ENCODE results near the gene ARF1.

Gene ARF1

DNA sequence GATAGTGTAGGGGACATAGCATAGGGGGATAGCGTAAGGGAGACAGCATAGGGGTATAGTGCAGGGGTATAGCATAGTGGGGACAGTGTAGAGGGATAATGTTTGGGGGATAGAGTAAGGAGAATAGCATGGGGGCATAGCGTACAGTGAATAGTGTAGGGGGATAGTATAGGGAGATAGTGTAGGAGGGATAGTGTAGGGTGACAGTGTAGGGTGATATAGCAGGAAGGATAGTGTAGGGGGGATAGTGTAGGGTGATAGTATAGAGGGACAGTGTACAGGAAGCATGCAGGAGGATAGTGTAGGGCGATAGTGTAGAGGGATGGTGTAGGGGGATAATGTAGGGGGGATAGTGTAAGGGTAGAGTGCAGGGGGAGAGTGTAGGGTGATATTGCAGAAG, 11.7 kb upstream of the ARF1 start:
- Histone ChIP-seq H3K4me3 (ENCODE audit: low read depth in 1 of 2, low read length in 2 of 2) (no peak overlapping the region), H3K9me3 (ENCODE audit: control insufficient read depth in 1 of 2, low read length in 2 of 2) (no peaks in the 10 kb centered on the region), H3K9ac (ENCODE audit: low read depth in 1 of 2, low read length in 2 of 2) (no peak overlapping the region), H3K27ac (ENCODE audit: low read depth, low read length) (no peak overlapping the region), H3K27me3 (ENCODE audit: control insufficient read depth in 1 of 2, insufficient read depth in 2 of 2, low read length in 2 of 2) (peaks cover 11 to 29% of the 10 kb centered on the region in 2 donors), H3K36me3 (ENCODE audit: control insufficient read depth in 1 of 2, insufficient read depth in 2 of 2, low read length in 2 of 2) (no peaks in the 10 kb centered on the region), H3K4me1 (ENCODE audit: control insufficient read depth in 1 of 2, insufficient read depth in 2 of 2, low read length in 2 of 2) (no peaks in the 10 kb centered on the region)

DNA sequence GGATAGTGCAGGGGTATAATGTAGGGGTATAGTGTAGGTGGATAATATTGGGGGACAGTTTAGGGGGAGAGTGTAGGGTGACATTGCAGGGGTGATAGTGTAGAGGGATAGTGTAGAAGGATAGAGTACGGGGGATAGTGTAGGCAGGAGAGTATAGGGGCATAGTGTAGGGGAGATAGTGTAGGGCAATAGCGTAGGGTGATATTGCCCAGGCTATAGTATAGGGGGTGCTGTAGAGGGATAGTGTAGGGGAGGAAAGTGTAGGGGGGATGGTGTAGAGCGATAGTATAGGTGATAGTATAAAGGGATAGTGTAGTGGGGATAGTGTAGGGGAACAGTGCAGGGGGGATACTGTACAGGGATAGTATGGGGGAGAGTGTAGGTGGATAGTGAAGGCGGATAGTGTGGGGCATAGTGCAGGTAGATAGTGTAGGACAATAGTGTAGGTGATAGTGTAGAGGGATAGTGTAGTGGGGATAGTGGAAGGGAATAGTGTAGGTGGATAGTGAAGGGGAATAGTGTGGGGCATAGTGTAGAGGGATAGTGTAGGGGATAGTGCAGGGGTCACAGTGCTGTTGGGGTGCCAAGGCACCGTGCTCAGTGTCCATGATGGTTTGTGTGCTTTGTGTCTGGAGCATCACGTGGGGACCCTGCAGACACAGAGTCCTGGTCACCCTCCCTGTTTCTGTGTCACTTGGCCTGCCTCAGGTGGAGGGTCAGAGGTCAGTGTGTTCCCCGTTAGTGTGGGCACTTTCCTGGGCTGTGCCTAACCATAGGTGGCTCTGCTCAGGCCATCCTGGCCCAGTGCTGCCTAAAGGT, 10.5 kb upstream of the ARF1 start:
- H3K9ac ChIP-seq (ENCODE audit: low read depth in 1 of 2, low read length in 2 of 2), result no peak overlapping the region
- peaks cover 10 to 24% of the 10 kb centered on the region in 2 donors for H3K27me3 ChIP-seq (ENCODE audit: control insufficient read depth in 1 of 2, insufficient read depth in 2 of 2, low read length in 2 of 2)
- no peaks in the 10 kb centered on the region for H3K9me3 ChIP-seq (ENCODE audit: control insufficient read depth in 1 of 2, low read length in 2 of 2)
- no peaks in the 10 kb centered on the region for H3K36me3 ChIP-seq (ENCODE audit: control insufficient read depth in 1 of 2, insufficient read depth in 2 of 2, low read length in 2 of 2)
- H3K27ac ChIP-seq (ENCODE audit: low read depth, low read length), result no peak overlapping the region
- no peak overlapping the region for H3K4me3 ChIP-seq (ENCODE audit: low read depth in 1 of 2, low read length in 2 of 2)
- no peaks in the 10 kb centered on the region for H3K4me1 ChIP-seq (ENCODE audit: control insufficient read depth in 1 of 2, insufficient read depth in 2 of 2, low read length in 2 of 2)

DNA sequence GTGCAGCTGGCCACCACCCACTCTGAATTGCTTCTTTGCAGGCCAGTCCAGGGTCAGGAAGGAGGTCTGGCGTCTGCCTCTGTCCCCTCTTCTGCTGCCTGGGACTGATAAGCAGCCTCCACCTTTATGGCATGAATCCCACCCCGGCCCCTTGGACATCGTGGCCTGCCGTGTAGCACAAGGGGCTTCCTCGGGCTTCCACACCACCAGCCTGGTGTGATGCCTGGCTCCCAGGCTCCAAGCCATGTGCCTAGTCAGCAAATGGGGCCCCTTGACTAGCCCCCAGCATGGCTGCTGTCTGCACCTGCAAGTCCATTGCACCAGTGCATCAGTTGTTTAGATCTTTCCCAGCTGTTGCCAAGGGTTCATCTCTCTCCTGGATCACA, 9.9 kb upstream of the ARF1 start:
- H3K36me3 ChIP-seq (ENCODE audit: control insufficient read depth in 1 of 2, insufficient read depth in 2 of 2, low read length in 2 of 2), result no peaks in the 10 kb centered on the region
- peaks cover 6 to 20% of the 10 kb centered on the region in 2 donors for H3K27me3 ChIP-seq (ENCODE audit: control insufficient read depth in 1 of 2, insufficient read depth in 2 of 2, low read length in 2 of 2)
- no peak overlapping the region for H3K27ac ChIP-seq (ENCODE audit: low read depth, low read length)
- H3K4me3 ChIP-seq (ENCODE audit: low read depth in 1 of 2, low read length in 2 of 2), result no peak overlapping the region
- H3K9me3 ChIP-seq (ENCODE audit: control insufficient read depth in 1 of 2, low read length in 2 of 2), result no peaks in the 10 kb centered on the region
- H3K4me1 ChIP-seq (ENCODE audit: control insufficient read depth in 1 of 2, insufficient read depth in 2 of 2, low read length in 2 of 2), result no peaks in the 10 kb centered on the region
- H3K9ac ChIP-seq (ENCODE audit: low read depth in 1 of 2, low read length in 2 of 2), result no peak overlapping the region

DNA sequence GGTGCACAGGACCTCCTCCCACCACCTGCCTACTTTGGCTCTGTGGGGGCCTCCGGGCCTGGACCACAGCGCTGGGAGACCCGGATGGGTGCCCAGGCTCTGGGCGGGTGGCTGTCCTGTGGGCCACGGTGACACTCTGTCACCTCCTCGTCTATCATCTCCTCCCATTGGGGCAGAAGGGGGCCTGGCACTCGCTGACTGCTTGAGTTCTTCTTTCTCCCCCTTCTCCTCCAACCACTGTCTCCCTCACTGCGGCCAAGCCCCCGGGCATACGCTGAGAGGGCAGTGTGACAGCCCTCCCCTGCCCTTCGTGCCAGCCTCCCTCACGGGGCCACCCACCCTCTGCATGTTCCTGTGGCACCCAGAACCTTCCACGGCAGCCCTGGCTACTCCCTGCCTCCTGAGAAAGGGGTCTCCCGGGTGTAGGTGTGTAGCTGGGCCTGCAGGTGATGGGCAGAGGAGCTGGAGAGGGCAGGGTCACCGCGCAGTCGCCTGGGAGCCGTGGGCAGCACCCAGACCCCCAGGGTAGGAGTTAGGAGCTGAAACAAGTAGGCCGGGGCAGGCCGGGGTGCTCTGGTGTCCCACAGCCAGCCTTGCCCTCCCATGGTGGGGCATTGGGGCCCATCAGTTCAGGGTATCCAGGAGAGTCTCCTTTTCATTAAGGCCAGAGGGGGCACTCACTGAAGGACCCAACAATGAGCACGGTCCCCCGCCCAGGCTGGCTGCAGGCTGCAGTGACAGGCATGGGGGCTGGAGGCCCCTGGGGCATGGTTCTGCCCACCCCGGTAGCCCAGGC, 9.2 kb upstream of the ARF1 start:
- no peak overlapping the region for H3K4me3 ChIP-seq (ENCODE audit: low read depth in 1 of 2, low read length in 2 of 2)

DNA sequence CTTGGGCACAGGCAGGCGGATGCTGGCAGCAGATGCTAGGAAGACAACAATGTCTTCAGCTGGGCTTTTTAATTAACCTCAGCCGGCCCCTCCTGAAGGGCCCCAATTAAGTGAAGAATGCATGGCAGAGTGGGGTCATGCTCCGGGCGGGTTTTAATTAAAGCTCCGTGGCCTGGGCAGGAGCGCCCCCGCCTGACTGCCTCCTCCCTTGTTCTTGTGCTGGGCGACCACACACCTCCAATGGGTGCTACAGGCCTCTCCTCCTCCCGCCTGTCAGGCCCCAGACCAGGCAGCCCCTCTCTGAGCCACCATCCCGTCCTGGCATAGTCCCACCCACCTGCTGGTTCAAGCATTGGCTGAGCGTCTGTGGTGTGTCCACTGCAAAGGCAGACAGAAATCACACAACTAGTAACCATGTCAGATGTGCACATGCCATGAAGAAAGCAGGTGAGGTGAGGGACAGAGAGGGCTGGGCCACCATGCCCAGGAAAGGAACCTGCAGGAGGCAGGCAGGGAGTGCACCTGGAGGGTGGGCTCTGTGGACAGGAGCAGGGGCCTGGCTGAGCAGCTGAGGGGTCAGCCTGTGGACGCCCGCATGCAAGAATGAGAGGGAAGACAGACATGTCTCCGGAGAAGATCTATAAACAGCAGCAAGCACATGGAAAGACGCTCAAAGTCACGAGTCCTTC, 8.5 kb upstream of the ARF1 start:
- Histone ChIP-seq H3K9me3 (ENCODE audit: control insufficient read depth in 1 of 2, low read length in 2 of 2) (no peaks in the 10 kb centered on the region), H3K27ac (ENCODE audit: low read depth, low read length) (no peak overlapping the region), H3K27me3 (ENCODE audit: control insufficient read depth in 1 of 2, insufficient read depth in 2 of 2, low read length in 2 of 2) (peaks cover 6 to 17% of the 10 kb centered on the region in 2 donors), H3K4me1 (ENCODE audit: control insufficient read depth in 1 of 2, insufficient read depth in 2 of 2, low read length in 2 of 2) (no peaks in the 10 kb centered on the region), H3K4me3 (ENCODE audit: low read depth in 1 of 2, low read length in 2 of 2) (no peak overlapping the region), H3K9ac (ENCODE audit: low read depth in 1 of 2, low read length in 2 of 2) (no peak overlapping the region), H3K36me3 (ENCODE audit: control insufficient read depth in 1 of 2, insufficient read depth in 2 of 2, low read length in 2 of 2) (no peaks in the 10 kb centered on the region)

More for the DNA sequence above, 9.2 kb upstream of the ARF1 start:
- no peaks in the 10 kb centered on the region for H3K36me3 ChIP-seq (ENCODE audit: control insufficient read depth in 1 of 2, insufficient read depth in 2 of 2, low read length in 2 of 2)
- no peaks in the 10 kb centered on the region for H3K9me3 ChIP-seq (ENCODE audit: control insufficient read depth in 1 of 2, low read length in 2 of 2)
- H3K9ac ChIP-seq (ENCODE audit: low read depth in 1 of 2, low read length in 2 of 2), result no peak overlapping the region
- peaks cover 6 to 20% of the 10 kb centered on the region in 2 donors for H3K27me3 ChIP-seq (ENCODE audit: control insufficient read depth in 1 of 2, insufficient read depth in 2 of 2, low read length in 2 of 2)
- no peak overlapping the region for H3K27ac ChIP-seq (ENCODE audit: low read depth, low read length)
- no peaks in the 10 kb centered on the region for H3K4me1 ChIP-seq (ENCODE audit: control insufficient read depth in 1 of 2, insufficient read depth in 2 of 2, low read length in 2 of 2)

DNA sequence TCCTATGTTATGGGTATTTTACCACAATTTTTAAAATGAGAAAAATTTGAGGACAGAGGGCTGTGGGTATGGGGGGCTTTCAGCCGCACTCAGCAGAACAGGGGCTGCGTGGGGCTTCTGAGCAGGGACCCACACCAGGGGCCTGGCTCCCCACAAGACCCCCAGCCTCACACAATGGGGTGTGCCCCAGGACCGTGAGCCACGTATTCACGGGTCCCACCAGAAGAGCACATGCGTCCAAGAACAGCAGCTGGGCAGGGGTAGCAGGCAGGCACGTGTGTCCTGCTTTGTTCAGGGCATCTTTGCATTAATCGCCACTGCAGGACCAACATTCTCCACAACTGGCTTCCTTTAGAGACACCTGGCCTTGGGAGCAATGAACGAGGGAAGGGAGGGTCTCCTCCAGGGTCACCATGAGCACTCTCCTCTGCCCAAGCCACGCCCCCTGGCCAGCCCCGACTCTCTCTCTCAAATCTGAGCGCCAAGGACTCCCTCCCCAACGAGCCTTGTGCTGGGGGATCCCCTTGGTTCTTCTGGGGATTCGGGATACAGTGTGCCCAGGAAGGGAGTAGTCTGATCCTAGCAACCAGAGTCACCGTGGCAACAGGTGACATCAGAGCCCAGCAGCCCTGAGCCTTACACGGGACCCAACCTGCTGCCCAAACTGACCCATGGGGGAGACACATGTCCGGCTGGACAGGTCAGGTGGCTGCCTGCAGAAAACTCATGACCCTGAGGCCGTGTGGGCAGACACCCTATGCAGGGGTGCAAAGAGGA, 7.4 kb upstream of the ARF1 start:
- Histone ChIP-seq H3K9me3 (ENCODE audit: control insufficient read depth in 1 of 2, low read length in 2 of 2) (no peaks in the 10 kb centered on the region), H3K27ac (ENCODE audit: low read depth, low read length) (no peak overlapping the region), H3K4me3 (ENCODE audit: low read depth in 1 of 2, low read length in 2 of 2) (no peak overlapping the region), H3K4me1 (ENCODE audit: control insufficient read depth in 1 of 2, insufficient read depth in 2 of 2, low read length in 2 of 2) (no peaks in the 10 kb centered on the region), H3K36me3 (ENCODE audit: control insufficient read depth in 1 of 2, insufficient read depth in 2 of 2, low read length in 2 of 2) (no peaks in the 10 kb centered on the region), H3K27me3 (ENCODE audit: control insufficient read depth in 1 of 2, insufficient read depth in 2 of 2, low read length in 2 of 2) (peaks cover 6 to 14% of the 10 kb centered on the region in 2 donors), H3K9ac (ENCODE audit: low read depth in 1 of 2, low read length in 2 of 2) (no peak overlapping the region)

DNA sequence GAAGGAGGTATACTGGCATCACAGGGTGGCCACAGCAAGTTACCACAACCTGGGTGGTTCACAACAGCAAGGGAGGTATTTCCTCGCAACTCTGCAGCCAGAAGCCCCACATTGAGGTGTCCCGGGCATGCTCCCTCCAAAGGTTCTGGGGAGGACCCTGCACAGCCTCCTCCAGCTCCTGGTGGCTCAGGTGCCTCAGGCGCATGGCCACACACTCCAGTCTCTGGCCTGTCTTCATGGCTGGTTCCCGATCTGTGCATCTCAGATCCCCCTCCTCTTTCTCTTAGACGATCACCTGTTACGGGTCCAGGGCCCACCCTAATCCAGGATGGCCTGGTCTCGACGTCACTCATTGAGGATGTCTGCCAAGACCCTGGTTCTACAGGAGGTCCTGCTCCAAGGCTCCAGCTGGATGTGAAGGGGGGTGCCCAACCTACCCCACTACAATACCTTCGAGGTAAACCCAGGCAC, 6.7 kb upstream of the ARF1 start:
- H3K4me3 ChIP-seq (ENCODE audit: low read depth in 1 of 2, low read length in 2 of 2), result no peak overlapping the region
- H3K9me3 ChIP-seq (ENCODE audit: control insufficient read depth in 1 of 2, low read length in 2 of 2), result no peaks in the 10 kb centered on the region
- H3K27ac ChIP-seq (ENCODE audit: low read depth, low read length), result no peak overlapping the region
- H3K27me3 ChIP-seq (ENCODE audit: control insufficient read depth in 1 of 2, insufficient read depth in 2 of 2, low read length in 2 of 2), result peaks cover 6 to 14% of the 10 kb centered on the region in 2 donors
- H3K9ac ChIP-seq (ENCODE audit: low read depth in 1 of 2, low read length in 2 of 2), result no peak overlapping the region
- H3K36me3 ChIP-seq (ENCODE audit: control insufficient read depth in 1 of 2, insufficient read depth in 2 of 2, low read length in 2 of 2), result no peaks in the 10 kb centered on the region
- no peaks in the 10 kb centered on the region for H3K4me1 ChIP-seq (ENCODE audit: control insufficient read depth in 1 of 2, insufficient read depth in 2 of 2, low read length in 2 of 2)

DNA sequence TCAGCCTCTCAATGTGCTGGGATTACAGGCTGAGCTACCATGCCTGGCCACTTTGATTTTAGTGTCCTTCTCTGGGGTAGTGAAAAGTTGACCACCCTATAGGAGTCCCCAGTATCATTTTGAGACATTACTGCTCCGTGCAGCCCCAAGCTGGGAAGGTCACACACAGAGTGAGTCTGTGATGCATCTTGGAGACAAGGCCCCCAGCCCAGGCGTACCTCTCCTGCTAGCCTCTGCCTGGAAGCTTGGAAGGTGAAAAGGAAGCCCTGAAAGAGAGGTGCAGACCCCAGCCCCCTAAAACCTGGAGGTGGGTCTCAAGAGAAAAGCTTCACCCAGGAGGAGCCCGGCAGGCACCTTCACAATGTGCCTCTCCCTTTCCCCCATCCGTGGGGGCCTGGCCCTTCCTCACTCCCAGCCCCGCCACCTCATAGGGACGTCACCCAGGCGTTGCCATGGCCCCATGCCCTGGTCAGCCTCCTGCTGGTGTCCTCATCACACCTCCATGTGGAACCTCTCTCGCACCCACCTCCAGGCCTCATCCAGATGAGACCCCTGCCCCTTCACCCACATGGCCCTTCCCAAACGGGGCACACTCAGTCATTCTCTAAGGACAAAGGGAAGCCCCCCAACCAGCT, 5.6 kb upstream of the ARF1 start:
- Histone ChIP-seq H3K27ac (ENCODE audit: low read depth, low read length) (no peak overlapping the region), H3K27me3 (ENCODE audit: control insufficient read depth in 1 of 2, insufficient read depth in 2 of 2, low read length in 2 of 2) (peaks cover 5 to 14% of the 10 kb centered on the region in 2 donors), H3K9me3 (ENCODE audit: control insufficient read depth in 1 of 2, low read length in 2 of 2) (no peaks in the 10 kb centered on the region)

DNA sequence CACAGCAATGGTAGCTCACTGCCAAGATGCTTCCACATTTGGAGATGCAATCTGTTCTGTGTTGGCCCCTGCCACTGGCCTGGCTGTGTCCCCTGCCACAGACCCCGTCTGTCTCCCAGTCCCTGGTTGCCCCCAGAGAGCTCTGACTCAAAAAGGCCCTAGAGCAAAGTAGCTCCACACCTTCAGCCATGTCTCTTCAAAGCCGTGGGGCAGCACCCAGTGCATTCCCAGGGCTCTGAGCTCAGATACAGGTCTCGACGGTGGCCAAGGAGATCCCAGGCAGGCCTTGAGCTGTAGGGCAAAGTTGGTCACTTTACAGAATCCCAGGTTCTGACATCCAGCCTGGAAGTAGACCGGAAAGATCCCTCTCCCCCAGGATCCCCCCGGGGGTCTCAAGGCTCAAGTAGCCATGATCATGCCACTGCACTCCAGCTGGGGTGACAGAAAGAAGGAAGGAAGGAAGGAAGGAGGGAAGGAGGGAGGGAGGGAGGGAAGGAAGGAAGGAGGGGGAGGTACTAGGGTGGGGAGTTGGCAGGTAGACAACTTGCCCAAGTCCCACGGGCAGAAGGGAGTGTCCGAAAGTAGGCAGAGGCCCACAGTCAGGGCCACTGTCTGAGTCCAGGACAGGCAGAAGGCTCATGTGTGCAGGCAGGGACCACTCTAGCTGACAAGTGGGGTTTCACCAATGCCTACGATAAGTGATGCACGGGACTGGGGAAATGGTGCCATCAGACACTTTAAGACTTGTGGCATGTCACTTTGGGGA, 4.8 kb upstream of the ARF1 start:
- Histone ChIP-seq H3K4me3 (ENCODE audit: low read depth in 1 of 2, low read length in 2 of 2) (no peak overlapping the region), H3K9me3 (ENCODE audit: control insufficient read depth in 1 of 2, low read length in 2 of 2) (no peaks in the 10 kb centered on the region), H3K9ac (ENCODE audit: low read depth in 1 of 2, low read length in 2 of 2) (no peak overlapping the region), H3K27me3 (ENCODE audit: control insufficient read depth in 1 of 2, insufficient read depth in 2 of 2, low read length in 2 of 2) (peaks cover 0 to 10% of the 10 kb centered on the region in 2 donors), H3K4me1 (ENCODE audit: control insufficient read depth in 1 of 2, insufficient read depth in 2 of 2, low read length in 2 of 2) (peaks cover 7 to 9% of the 10 kb centered on the region in 2 donors), H3K27ac (ENCODE audit: low read depth, low read length) (no peak overlapping the region), H3K36me3 (ENCODE audit: control insufficient read depth in 1 of 2, insufficient read depth in 2 of 2, low read length in 2 of 2) (no peaks in the 10 kb centered on the region)

More for the DNA sequence above, 5.6 kb upstream of the ARF1 start:
- Histone ChIP-seq H3K36me3 (ENCODE audit: control insufficient read depth in 1 of 2, insufficient read depth in 2 of 2, low read length in 2 of 2) (no peaks in the 10 kb centered on the region), H3K4me3 (ENCODE audit: low read depth in 1 of 2, low read length in 2 of 2) (no peak overlapping the region), H3K9ac (ENCODE audit: low read depth in 1 of 2, low read length in 2 of 2) (no peak overlapping the region), H3K4me1 (ENCODE audit: control insufficient read depth in 1 of 2, insufficient read depth in 2 of 2, low read length in 2 of 2) (peaks cover 7 to 9% of the 10 kb centered on the region in 2 donors)

All from duodenal mucosa (tissue), 2 donors.